Neural cell (in vitro differentiated cells): ENCODE data around the gene RAD51B.

Experiments used
- CTCF ChIP-seq: fragments of 450-650 bp; IDR thresholded peaks from 2 replicates; pipeline ENCODE4 v1.5.1; 2014; ENCODE audit warnings: antibody characterized with exemption, mild to moderate bottlenecking, moderate library complexity; ENCODE audit not compliant: poor library complexity, severe bottlenecking
- EP300 ChIP-seq: fragments of 450-650 bp; conservative IDR thresholded peaks from 2 replicates; pipeline ENCODE4 v1.6.1; 2014; ENCODE audit warnings: antibody characterized with exemption, mild to moderate bottlenecking, moderate library complexity; ENCODE audit not compliant: poor library complexity, severe bottlenecking
- EZH2 ChIP-seq: fragments of 200-600, 300-800 bp; shearing (Covaris generic), sonication (generic); IDR thresholded peaks from 2 replicates; pipeline ENCODE4 v1.6.1; 2014; ENCODE audit warnings: antibody characterized with exemption, low read length, borderline replicate concordance, mild to moderate bottlenecking; ENCODE audit not compliant: insufficient read depth, poor library complexity, severe bottlenecking
- POLR2AphosphoS5 ChIP-seq: IDR thresholded peaks from 2 replicates; pipeline ENCODE4 v1.6.1; 2012
- REST ChIP-seq: IDR thresholded peaks from 2 replicates; pipeline ENCODE4 v1.6.1; 2012; ENCODE audit warnings: borderline replicate concordance
- TAF1 ChIP-seq: IDR thresholded peaks from 2 replicates; pipeline ENCODE4 v1.6.1; 2012; ENCODE audit warnings: low read depth

- TF ChIP-seq TAF1 (no peak), EP300 (no peak), REST (no peak), EZH2 (no peak), CTCF (no peak), POLR2AphosphoS5 (no peak)
These were observed 142.7 kb downstream of the RAD51B start for GRCh38 chr14:67962215-67962644.
